Stimulated activated CD4-positive, alpha-beta T cell treated with anti-CD3 and anti-CD28 coated beads, Interleukin-2, amount 100 ng/mL, for 24 hours (primary cell): ENCODE data around the gene BPNT1.
"Not testable (repeated sequence)": the region's sequence is repeated elsewhere in the genome, so short reads cannot be mapped to it uniquely, and the experiment has no call there.

Source experiments
- DNase-seq, 2 donors: peaks; one replicate each; pipeline ENCODE4 v3.0.0-alpha.2; 2020

BPNT1 gene

DNA sequence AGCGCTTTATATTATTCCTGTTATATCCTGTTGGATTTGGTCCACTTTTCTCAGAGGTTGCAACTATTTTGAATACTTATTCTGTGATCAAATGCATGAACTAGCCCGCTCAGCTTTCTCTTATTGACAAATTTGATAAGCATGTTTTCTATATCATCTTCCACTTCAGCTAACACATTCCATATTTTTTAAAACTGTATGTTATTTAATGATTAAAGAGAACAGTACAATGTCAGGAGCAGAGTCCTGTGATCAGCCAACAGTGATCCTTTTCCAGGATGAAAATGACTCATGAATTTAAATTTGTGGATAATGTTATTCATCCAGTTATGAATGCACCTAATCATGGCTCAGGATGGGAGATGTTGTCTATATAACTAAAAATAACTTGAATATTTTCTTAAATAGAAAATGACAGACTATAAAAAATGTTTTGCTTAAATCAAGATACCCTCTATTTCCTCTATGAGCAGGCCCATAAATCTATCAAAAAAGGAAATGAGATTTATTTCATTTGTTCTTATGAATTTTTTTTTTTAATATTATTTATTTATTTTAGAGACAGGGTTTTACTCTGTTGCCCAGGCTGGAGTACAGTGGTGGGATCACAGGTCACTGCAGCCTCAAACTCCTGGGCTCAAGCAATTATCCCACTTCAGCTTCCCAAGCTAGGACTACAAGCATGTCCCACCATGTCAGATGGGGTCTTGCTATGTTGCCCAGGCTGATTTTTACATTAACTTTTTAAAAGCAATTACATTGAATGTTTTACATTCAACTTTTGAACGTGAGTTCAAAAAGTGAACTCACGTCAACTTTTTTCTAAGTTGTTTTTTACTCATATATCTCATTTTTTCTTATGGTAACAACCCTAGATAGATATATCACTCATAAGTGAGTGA is 12.5 kb downstream of the BPNT1 start:
- no peak for DNase-seq

DNA sequence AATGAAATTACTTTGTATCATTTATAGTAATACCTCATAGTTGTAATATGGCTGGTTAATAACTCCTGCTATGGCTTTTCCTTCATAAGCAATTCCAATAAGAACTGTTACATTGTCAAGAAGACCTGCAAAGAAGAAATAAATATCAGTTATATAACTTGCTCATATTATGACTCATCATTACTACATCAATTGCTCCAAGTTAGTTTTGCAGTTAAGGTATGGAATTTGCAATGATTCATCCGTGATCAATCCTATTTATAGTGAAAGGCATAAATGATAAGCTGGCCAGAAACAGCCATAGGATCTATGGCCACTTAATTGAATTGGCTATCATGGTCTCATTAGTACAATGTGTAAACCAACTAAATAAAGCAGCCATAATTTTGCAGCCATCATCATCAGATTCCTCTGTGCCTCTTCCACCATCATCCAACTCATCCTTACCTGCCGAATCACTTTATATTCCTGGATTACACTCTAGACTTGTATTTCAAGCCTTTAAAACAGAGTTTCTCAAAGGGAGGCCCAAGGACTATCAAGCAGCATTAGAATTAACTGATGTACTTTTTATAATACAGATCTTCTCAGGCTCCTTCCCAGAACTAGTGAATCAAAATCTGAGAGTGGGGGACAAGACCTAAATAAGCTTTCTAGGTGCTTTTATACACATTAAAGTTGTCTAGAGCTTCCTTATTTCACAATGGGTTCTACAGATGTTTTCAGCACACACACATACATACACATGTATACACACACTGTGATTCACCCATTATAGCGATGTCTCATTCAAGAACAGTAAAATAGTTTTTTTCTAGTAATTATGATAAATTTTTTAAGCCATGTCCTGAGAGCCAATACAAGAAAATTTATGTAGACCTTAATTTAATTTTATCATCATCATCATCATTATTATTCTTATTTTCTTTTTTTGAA is 22.1 kb downstream of the BPNT1 start:
- DNase-seq: no peak

DNA sequence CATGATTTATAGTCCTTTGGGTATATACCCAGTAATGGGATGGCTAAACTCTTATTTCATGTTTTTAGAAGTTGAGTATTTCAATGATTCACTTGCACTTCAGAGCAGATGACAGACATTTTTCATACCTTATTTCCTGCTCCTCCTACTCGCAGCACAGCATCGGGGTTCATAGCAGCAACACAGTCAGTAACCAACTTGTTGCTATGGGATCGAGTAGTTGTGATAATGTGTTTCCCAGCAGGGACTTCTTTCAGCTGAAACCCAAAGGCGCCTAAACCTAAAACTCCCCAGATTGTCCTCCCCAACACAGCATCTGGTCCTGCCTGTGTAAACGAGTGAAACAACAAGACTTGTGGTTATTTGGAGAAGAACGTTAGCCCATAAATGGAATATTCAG is 27.0 kb downstream of the BPNT1 start:
- DNase-seq: no peak

DNA sequence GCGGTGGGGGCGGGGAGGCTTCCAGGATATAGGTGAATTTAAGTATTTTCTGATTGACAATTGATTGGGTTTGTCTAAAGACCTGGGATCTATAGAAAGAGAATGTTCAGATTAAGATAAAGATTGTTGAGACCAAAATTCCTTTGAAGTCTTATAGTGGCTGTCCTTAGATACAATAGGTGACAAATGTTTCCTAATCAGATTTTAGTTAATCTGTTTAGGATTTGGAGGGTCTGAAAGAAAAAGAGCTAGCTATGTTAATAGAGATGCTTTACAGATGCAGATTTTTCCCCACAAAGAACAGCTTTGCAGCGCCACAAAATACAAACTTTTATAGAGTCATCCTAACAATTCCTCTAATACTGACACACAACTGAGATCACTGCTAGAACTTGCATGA is 28.7 kb downstream of the BPNT1 start:
- no peak for DNase-seq

DNA sequence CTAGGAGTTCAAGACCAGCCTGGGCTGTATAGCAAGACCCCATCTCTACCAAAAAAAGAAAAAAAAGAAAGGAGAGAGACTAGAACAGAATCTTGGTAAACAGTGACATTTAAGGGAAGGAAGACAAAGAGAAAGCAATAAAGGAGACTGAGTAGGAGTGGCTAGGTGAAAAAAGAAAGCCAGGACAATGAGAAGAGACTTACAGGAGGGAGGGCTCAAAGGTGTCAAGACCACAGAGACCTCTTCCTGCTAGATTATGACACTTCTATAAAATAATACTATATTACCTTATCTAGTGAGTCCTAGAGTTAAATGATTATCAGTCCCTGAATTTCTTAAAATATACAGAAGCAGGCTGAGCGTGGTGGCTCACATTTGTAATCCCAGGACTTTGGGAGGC is 33.2 kb downstream of the BPNT1 start:
- DNase-seq: no peak

DNA sequence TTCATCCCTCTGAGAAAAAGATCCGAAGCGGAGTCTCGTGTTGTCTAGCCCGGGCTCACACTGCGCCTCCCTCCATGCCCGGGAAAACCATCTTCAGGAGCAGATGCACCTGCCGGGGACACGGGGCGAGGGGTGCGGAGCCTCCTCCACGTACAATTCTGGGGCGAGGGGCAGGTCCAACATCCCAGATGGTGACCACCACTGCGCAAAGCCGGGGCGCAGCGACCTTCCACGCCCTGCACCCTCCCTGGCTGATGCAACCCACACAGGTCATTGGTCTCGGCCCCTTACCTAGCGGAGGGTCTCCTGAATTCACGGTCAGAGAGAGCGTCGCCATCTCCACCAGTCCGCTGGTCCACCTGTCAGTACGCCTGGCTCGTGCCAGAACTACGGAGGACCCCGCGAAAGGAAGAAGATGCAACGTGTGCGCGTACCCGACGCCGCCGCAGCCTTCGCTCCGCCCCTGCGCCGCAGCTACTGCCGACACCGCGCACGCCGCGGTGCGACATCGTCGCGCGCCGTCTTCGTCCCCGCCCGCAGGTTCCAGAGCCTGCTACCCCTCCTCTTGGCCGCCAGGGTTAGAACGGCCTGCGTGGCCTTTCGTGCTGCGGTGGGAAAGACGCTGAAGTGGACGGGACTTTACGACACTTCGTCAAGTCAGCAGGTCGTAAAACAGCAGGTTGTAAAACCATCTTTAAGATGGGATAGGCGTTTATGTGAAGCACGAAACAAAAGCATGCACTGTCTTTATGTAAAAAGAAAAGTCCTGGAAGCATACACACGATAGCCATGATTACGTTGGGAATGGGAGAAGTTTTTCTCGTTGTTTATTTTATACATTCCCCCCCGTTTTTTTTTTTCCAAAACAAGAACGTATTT is 43.3 kb downstream of the BPNT1 start, which contains the start of gene EPRS1:
Gene EPRS1, minus strand, starts transcription at position 454 of the 879 bp plus-strand sequence. Its CDS starts 117 bp downstream, at position 337.
- peak; percentile 91 to 93 for DNase-seq

DNA sequence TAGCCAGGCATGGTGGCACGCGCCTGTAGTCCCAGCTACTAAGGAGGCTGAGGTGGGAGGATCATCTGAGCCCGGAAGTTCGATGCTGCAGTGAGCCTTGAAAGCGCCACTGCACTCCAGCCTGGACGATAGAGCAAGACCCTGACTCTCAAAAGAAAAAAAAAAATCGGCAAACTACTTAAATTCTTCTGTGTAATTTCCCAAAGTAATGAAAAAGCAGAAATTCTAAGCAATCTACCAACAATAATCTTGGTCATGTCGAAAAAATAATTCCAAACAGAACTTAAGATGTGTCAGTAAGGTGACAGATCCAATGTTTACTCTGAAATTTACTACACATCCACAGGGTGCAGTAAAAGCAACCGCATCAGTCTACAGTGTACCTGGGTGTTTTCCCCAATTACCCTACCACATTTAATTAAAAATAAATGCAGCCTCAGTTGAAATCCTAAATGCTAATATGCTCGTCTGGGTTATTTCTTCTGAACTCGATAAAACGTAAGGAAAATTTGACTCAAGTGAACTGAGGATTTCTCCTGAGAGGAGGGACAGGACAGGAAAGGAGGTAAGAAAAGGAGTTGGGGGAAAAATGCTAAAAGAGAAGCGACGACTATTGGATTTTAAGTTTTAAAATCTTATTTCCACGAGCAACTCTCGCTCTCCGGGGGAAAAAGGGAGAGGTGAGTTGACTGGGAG is 44.1 kb downstream of the BPNT1 start:
- peak in 1 of 2 donors; percentile 10 for DNase-seq

DNA sequence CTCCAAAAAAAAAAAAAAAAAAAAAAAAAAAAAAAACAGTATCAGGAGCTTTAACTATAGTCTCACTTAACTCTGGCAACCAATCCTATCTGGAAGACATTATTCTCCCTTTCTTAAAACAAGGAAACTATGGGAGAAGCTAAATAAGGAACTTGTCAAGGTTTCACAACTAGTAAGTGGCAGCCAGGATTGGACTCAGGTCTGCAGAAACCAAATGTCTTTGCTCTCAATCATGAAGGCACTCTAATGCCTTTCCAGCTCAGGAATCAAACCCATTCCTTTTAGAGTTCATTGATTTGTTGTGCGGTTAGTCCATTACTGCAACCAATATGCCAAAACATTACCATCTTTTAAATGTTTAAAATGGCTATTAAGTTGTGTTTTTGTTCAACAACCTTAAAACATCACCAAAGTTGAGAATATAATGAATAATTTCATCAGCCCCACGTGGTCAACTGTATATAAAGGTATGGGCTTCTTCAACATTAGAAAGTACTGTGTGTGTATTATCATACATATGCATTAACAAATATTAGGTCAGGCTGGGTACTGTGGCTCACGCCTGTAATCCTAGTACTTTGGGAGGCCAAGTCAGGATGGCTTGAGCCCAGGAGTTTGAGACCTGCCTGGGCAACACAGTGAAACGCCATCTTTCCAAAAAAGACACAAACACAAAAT is 44.8 kb downstream of the BPNT1 start:
- DNase-seq: no peak

DNA sequence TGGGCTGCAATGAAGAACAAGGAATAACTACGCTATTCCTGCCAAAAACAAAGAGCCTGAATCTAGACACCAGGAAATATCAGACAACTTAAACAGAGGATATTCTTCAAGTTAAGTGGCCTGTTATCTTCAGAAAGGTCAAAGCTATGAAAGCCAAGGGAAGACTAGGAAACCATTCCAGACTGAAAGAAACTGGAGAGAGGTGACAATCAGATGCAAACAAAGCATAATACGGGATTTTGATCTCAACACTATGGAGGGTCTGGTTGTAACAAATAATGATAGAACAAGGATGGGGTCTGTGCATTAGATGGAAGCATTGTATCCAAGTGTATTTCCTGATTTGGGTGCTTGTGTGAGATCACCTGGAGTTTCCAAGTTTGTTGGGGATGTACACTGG is 45.9 kb downstream of the BPNT1 start:
- DNase-seq: no peak

DNA sequence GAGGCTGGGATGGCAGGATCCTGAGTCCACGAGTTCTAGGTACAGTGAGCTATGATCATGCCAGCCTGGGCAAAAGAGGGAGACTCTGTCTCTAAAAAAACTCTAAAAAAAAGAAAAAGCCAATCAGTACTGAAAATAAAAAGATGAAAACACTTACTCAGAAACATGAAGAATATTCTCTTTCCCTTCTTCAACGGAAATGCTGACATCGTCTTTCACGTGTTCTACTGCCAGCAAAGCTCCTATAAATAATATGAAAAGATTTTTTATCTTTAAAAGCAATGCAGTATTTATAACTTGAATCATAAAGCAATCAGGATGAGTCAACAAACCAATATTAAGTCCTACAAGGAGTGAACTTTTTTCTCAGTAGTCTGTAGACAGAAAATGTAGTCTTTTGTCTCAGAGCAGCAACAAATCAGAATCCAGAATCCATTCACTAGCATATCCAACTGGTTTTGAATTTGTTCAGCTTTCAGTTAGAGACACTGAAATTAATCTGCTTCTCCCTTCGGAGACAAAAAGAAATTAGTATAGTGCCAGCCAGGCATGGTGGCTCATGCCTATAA is 49.5 kb downstream of the BPNT1 start:
- DNase-seq: no peak

DNA sequence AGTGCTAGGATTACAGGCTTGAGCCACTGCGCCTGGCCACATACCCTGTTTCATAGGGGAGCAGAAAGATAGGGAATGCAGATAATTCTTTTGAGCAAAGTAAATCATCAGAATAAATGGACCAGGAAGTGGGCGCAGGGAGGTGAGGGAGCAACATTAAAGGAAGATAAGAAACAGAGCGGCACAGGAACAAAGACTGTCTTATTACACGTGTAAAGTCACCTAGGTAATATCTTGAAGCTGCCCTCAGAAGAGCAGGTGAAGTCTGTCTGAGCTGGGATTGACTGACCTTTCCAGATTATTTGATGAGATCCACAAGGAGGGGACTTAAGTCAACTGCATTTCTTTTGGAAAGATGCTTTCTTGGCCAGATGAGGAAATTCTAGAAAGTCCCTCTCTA is 50.9 kb downstream of the BPNT1 start:
- DNase-seq: no peak

DNA sequence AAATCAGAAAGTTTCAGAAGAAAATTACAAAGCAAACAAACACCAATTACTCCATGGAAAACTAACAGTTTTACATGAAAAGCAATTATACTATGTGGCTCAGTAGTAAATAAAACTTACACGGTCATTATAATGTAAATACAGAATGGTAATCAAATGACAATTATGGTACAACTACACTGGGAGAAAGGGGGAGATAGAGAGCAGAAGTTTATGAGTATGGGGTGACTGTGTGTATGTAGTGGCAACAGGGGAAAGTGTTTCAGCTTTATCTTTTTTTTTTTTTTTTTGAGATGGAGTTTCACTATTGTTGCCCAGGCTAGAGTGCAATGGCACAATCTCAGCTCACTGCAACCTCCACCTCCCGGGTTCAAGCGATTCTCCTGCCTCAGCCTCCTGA is 51.8 kb downstream of the BPNT1 start:
- not testable (repeated sequence) for DNase-seq

DNA sequence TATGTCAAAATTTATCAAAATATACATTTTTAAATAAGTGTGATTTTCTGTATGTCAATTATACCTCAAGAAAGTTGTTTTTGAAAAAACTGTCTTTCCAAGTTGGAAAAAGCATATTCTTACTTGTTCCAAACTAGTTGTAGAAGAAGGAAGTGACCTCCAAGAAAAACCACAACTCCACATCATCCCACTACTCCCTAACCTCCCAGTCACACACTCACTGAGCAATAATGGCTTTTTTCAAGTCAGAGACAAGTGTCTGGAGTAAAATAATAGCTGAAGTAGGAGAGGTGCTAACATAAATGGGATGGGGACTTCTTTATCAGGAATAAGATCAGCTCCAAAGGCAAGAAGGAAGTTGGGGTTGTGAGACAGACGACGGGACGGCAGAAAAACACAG is 56.7 kb downstream of the BPNT1 start:
- DNase-seq: no peak

DNA sequence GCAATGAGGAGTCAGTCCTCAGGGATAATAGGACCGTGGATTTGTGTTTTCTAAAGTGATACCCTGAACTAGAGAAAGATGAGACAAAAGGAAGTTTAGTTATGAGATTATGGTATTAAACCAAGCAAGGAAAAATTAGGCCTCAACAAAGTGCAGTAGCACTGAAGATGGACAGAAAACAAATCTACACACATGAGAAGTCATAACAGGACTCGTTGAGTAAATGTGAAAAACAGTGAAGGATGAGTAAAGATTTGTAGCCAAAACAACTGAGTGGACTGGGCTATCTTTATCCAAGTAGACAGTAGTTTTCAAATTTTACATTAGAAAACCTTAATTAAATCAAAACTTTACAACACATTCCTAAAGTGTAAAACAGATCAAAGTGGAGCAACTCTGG is 58.3 kb downstream of the BPNT1 start:
- DNase-seq: no peak

DNA sequence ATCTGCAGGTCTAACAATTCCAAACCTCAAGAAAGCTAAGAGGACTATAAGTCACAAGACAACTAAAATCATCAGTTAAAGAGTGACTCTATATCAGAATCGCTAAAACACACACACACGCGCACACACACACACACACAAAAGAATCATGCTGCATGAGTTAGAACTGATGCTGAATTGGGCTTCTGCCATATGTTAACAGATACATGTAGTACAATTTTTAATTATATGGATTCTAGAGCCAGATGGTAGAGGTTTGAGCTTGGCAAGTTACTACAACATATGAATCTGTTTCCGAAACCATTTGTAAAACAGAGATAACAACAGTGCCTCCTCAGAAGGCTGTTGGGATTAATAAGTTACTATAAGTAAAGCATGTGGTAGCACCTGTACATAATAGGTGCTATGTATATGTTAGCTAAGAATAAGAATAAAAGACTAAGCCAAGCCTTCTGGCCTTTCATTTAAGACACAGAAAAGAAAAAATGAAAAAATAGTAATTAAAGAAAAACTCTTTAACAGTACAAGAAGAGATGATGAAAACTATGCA is 61.2 kb downstream of the BPNT1 start:
- no peak for DNase-seq

DNA sequence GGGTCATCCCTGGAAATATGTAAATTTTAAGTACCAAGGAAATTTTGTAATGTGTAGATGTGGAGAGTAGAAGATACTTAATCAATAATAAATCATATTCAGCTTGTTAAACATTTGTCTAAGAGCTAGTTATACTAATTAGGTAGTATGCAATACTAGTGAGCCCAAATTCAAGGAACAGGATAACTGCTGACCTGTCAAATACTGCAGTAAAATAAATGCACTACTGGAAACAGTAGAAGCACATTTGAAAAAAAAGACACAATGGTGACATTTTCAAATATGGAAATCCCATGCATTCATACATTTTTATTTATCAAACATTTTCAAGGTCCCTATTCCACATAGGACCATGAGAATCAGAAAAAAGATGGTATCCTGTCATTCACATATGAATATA is 70.5 kb downstream of the BPNT1 start:
- DNase-seq: no peak

DNA sequence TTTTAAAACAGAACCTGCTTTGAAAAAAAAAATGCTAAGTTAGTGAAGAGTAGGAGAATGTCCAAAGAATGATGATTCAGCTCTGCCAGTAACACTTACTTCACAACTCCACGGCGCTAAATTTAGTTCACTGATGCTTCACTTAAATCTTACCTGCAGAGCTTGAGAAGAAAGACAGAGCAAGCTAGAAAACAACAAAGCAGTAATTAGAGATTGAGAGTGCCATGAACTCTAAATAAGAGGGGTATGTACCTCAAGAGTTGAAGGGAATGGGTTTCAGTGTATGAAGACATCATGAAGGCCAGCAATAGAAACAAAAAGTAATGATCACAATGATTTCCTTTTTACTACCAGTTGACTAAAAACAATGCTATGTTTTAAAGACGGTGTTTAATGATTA is 76.1 kb downstream of the BPNT1 start:
- DNase-seq: no peak

DNA sequence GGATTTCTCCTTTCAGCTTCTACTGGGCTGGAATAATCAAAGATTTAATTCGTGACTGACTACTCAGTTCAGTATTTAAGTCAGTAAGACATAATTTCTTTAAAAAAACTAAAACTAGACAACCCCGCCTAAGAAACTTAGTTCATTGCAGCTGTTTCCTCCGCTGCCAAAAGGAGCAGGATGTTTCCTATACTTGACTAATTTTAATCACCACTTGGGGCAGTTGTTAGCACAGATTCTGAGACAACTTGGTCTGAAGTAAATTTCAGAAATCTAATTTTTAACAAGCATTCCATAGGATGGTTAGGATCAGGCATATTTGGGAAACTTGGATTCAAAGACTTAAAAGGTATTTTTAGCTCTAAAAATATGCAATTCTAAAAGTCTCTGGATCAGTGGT is 77.3 kb downstream of the BPNT1 start:
- no peak for DNase-seq

DNA sequence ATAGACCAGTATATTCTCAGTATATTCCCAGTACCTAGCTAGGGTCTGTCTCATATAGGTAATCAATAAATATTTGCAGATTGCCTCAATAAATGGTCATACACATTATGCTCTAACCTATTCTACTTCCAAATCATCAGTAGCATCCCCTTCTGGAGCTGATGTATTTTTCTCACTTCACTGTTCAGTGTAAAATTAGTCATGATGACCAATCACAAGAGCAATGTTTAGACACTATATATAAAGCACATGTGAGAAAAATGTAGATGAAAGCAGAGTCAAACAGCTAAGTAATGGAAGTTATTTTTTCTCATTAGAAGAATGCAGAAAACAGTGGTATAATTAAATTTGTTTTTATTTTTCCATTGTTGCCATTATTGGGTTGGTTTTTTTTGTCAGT is 78.0 kb downstream of the BPNT1 start:
- DNase-seq: no peak
